ENCODE measurements around the gene ARAP1. TPM values are rescaled to one million over a fixed set of nuclear protein-coding genes. Genes with fewer than 3 reads are reported as not detected.

The ARAP1 gene
- total RNA-seq, 2 experiments from 2014 or later, result 64.7 to 70.1 TPM

- CTCF ChIA-PET, result interaction anchor here (0.5 kb wide), 1 partner anchor 248 kb away, joined by 3 read pairs; no protein-coding TSS in a partner anchor
- Mint-ChIP-seq H3K27ac (no peak overlapping the region), H3K9me3 (no peaks in the 10 kb centered on the region), H3K36me3 (ENCODE audit: low read depth) (no peaks in the 10 kb centered on the region), H3K4me1 (ENCODE audit: low read depth) (peaks cover 27% of the 10 kb centered on the region), H3K4me3 (no peak overlapping the region), H3K27me3 (ENCODE audit: low read depth) (no peaks in the 10 kb centered on the region)
- DNase-seq, result no peak
- intact Hi-C loops (cut with micrococcal nuclease), result no loop called here
Measured at GRCh38 chr11:72786305-72787215, 34.4 kb upstream of the ARAP1 start.

GRCh38 chr11:72784662-72785061 is 32.5 kb upstream of the ARAP1 start:
- intact Hi-C loops (cut with micrococcal nuclease), result no loop called here
- Mint-ChIP-seq H3K36me3 (ENCODE audit: low read depth) (no peaks in the 10 kb centered on the region), H3K27ac (no peak overlapping the region), H3K27me3 (ENCODE audit: low read depth) (no peaks in the 10 kb centered on the region), H3K4me3 (no peak overlapping the region), H3K9me3 (no peaks in the 10 kb centered on the region), H3K4me1 (ENCODE audit: low read depth) (peaks cover 27% of the 10 kb centered on the region)
- no peak for DNase-seq
- CTCF ChIA-PET, result interaction anchor here (1.2 kb wide), 1 partner anchor 54 kb away, joined by 5 read pairs; no protein-coding TSS in a partner anchor

GRCh38 chr11:72783144-72783905 is 31.1 kb upstream of the ARAP1 start:
- Mint-ChIP-seq H3K9me3 (no peaks in the 10 kb centered on the region), H3K36me3 (ENCODE audit: low read depth) (no peaks in the 10 kb centered on the region), H3K27me3 (ENCODE audit: low read depth) (no peaks in the 10 kb centered on the region), H3K4me1 (ENCODE audit: low read depth) (peaks cover 27% of the 10 kb centered on the region), H3K4me3 (no peak overlapping the region), H3K27ac (no peak overlapping the region)
- no peak for DNase-seq
- intact Hi-C loops (cut with micrococcal nuclease), result no loop called here
- CTCF ChIA-PET, result interaction anchor here (0.7 to 2.0 kb wide), 7 partner anchors 9 to 58 kb away, joined by 3 to 8 read pairs (median 5); partner anchors contain the start of gene STARD10

- Mint-ChIP-seq H3K4me1 (ENCODE audit: low read depth) (peaks cover 18% of the 10 kb centered on the region), H3K4me3 (peak overlapping the region; percentile 71), H3K27me3 (ENCODE audit: low read depth) (no peaks in the 10 kb centered on the region), H3K27ac (no peak overlapping the region), H3K9me3 (no peaks in the 10 kb centered on the region), H3K36me3 (ENCODE audit: low read depth) (no peaks in the 10 kb centered on the region)
- no peak for DNase-seq
- intact Hi-C loops (cut with micrococcal nuclease), result no loop called here
- CTCF ChIA-PET, result interaction anchor here (0.7 to 2.0 kb wide), 7 partner anchors 10 to 57 kb away, joined by 4 to 8 read pairs (median 5); partner anchors contain the start of gene STARD10
Measured at GRCh38 chr11:72782081-72782920, 30.1 kb upstream of the ARAP1 start.

GRCh38 chr11:72781313-72782080 is 29.3 kb upstream of the ARAP1 start:
- intact Hi-C loops (cut with micrococcal nuclease), result no loop called here
- CTCF ChIA-PET, result interaction anchor here (1.5 to 2.0 kb wide), 4 partner anchors 11 to 56 kb away, joined by 5 to 8 read pairs (median 6); partner anchors contain the start of gene STARD10
- Mint-ChIP-seq H3K27ac (no peak overlapping the region), H3K4me3 (peak overlapping the region; percentile 71), H3K36me3 (ENCODE audit: low read depth) (no peaks in the 10 kb centered on the region), H3K4me1 (ENCODE audit: low read depth) (peaks cover 17% of the 10 kb centered on the region), H3K9me3 (no peaks in the 10 kb centered on the region), H3K27me3 (ENCODE audit: low read depth) (no peaks in the 10 kb centered on the region)
- DNase-seq, result peak; percentile 39

- CTCF ChIA-PET, result interaction anchor here (1.5 to 2.0 kb wide), 2 partner anchors 13 to 56 kb away, joined by 6 to 8 read pairs; partner anchors contain the start of gene STARD10
- Mint-ChIP-seq H3K27me3 (ENCODE audit: low read depth) (no peaks in the 10 kb centered on the region), H3K9me3 (no peaks in the 10 kb centered on the region), H3K4me1 (ENCODE audit: low read depth) (peaks cover 17% of the 10 kb centered on the region), H3K36me3 (ENCODE audit: low read depth) (no peaks in the 10 kb centered on the region), H3K4me3 (peak overlapping the region; percentile 63), H3K27ac (no peak overlapping the region)
- DNase-seq, result no peak
- intact Hi-C loops (cut with micrococcal nuclease), result no loop called here
Measured at GRCh38 chr11:72781063-72781312, 28.8 kb upstream of the ARAP1 start.

- CTCF ChIA-PET, result interaction anchor here (1.2 to 1.5 kb wide), 2 partner anchors 14 to 55 kb away, joined by 3 to 6 read pairs; no protein-coding TSS in a partner anchor
- Mint-ChIP-seq H3K9me3 (no peaks in the 10 kb centered on the region), H3K27me3 (ENCODE audit: low read depth) (no peaks in the 10 kb centered on the region), H3K27ac (no peak overlapping the region), H3K4me3 (peak overlapping the region; percentile 63), H3K4me1 (ENCODE audit: low read depth) (peaks cover 17% of the 10 kb centered on the region), H3K36me3 (ENCODE audit: low read depth) (no peaks in the 10 kb centered on the region)
- intact Hi-C loops (cut with micrococcal nuclease), result no loop called here
- DNase-seq, result no peak
Measured at GRCh38 chr11:72780296-72781062, 28.3 kb upstream of the ARAP1 start.

- peak overlapping the region; percentile 41 for H3K4me3 Mint-ChIP-seq
- H3K4me1 Mint-ChIP-seq (ENCODE audit: low read depth), result peaks cover 17% of the 10 kb centered on the region
- H3K9me3 Mint-ChIP-seq, result no peaks in the 10 kb centered on the region
- intact Hi-C loops (cut with micrococcal nuclease), result no loop called here
- DNase-seq, result no peak
- CTCF ChIA-PET, result interaction anchor here (0.6 to 2.7 kb wide), 4 partner anchors 8 to 57 kb away, joined by 3 to 11 read pairs (median 3); no protein-coding TSS in a partner anchor
- H3K36me3 Mint-ChIP-seq (ENCODE audit: low read depth), result no peaks in the 10 kb centered on the region
- no peak overlapping the region for H3K27ac Mint-ChIP-seq
- H3K27me3 Mint-ChIP-seq (ENCODE audit: low read depth), result no peaks in the 10 kb centered on the region
Measured at GRCh38 chr11:72779495-72780128, 27.4 kb upstream of the ARAP1 start.

GRCh38 chr11:72778535-72779494 is 26.6 kb upstream of the ARAP1 start:
- no peaks in the 10 kb centered on the region for H3K27me3 Mint-ChIP-seq (ENCODE audit: low read depth)

More at GRCh38 chr11:72778535-72779494, 26.6 kb upstream of the ARAP1 start:
- no peaks in the 10 kb centered on the region for H3K9me3 Mint-ChIP-seq
- no peak overlapping the region for H3K4me3 Mint-ChIP-seq
- no peaks in the 10 kb centered on the region for H3K36me3 Mint-ChIP-seq (ENCODE audit: low read depth)
- intact Hi-C loops (cut with micrococcal nuclease), result no loop called here
- no peak overlapping the region for H3K27ac Mint-ChIP-seq
- CTCF ChIA-PET, result interaction anchor here (0.6 to 2.7 kb wide), 4 partner anchors 9 to 56 kb away, joined by 3 to 11 read pairs (median 3); no protein-coding TSS in a partner anchor
- DNase-seq, result no peak
- H3K4me1 Mint-ChIP-seq (ENCODE audit: low read depth), result peaks cover 17% of the 10 kb centered on the region

All from activated naive CD4-positive, alpha-beta T cell treated with anti-CD3 and anti-CD28 coated beads for 36 hours (primary cell).